IMR-90 (cell line): ENCODE data around the gene USP24. TPM values are rescaled to one million over a fixed set of nuclear protein-coding genes. Genes with fewer than 3 reads are reported as not detected.

Experiments used
- ATAC-seq: fragments of 200-7000 bp; cut with Tn5 transposase; 2 replicates; pipeline ENCODE4 v1.9.1; 2020; ENCODE audit warnings: low read depth, mild to moderate bottlenecking, moderate library complexity
- BruUV-seq: library from RNA; stranded (reverse); fragments of 400-500 nt; replicated peaks from 2 replicates; lab custom pipeline; 2021; lab: Mats Ljungman, UMichigan
- CTCF ChIA-PET: fragments of 300-600 bp; formaldehyde crosslinking; extraction: SDS; loops from one replicate; lab custom pipeline; 2021; ENCODE audit warnings: antibody characterized with exemption; lab: Yijun Ruan, JAX
- POLR2A ChIA-PET: fragments of 300-600 bp; sonication (Branson Sonifier 250); formaldehyde crosslinking; loops from one replicate; lab custom pipeline; 2022; ENCODE audit warnings: antibody characterized with exemption; ENCODE audit not compliant: unreplicated experiment; lab: Charles Lee
- DNase-seq: peaks from one replicate; pipeline ENCODE4 v3.0.0; 2013
- H2AFZ ChIP-seq: replicated peaks from 2 replicates; pipeline ENCODE3; 2013; ENCODE audit warnings: low read length, mild to moderate bottlenecking; ENCODE audit not compliant: poor library complexity
- H2AK5ac ChIP-seq: 2 replicates; pipeline ENCODE4 v1.6.1; 2013; ENCODE audit warnings: low read depth, low read length, inconsistent platforms
- H2AK9ac ChIP-seq: replicated peaks from 2 replicates; pipeline ENCODE3; 2013; ENCODE audit warnings: mild to moderate bottlenecking, low read depth, low read length, moderate library complexity; ENCODE audit not compliant: poor library complexity
- H2BK120ac ChIP-seq: 2 replicates; pipeline ENCODE4 v1.6.1; 2013; ENCODE audit warnings: low read depth, low read length, inconsistent platforms
- H2BK15ac ChIP-seq: 3 replicates; pipeline ENCODE4 v1.6.1; 2013; ENCODE audit warnings: low read depth, low read length, inconsistent platforms
- H2BK20ac ChIP-seq: 2 replicates; pipeline ENCODE4 v1.6.1; 2013; ENCODE audit warnings: low read depth, mild to moderate bottlenecking, inconsistent platforms, low read length, moderate library complexity
- H2BK5ac ChIP-seq: 2 replicates; pipeline ENCODE4 v1.6.1; 2013; ENCODE audit warnings: mild to moderate bottlenecking, low read depth, low read length, inconsistent platforms; ENCODE audit not compliant: poor library complexity, severe bottlenecking
- H3K14ac ChIP-seq: replicated peaks from 2 replicates; pipeline ENCODE4 v1.6.1; 2013; ENCODE audit warnings: low read depth, low read length, inconsistent platforms
- H3K18ac ChIP-seq: 2 replicates; pipeline ENCODE4 v1.6.1; 2013; ENCODE audit warnings: low read depth, low read length, control low read depth
- H3K23ac ChIP-seq: 2 replicates; pipeline ENCODE4 v1.6.1; 2013; ENCODE audit warnings: low read depth, low read length, inconsistent platforms
- H3K27ac ChIP-seq: 2 replicates; pipeline ENCODE4 v1.5.1; 2013; ENCODE audit warnings: mild to moderate bottlenecking, control low read depth, low read length; ENCODE audit not compliant: insufficient read depth
- H3K27me3 ChIP-seq: 2 replicates; pipeline ENCODE4 v1.6.1; 2013; ENCODE audit warnings: low read length; ENCODE audit not compliant: control insufficient read depth, insufficient read depth
- H3K36me3 ChIP-seq: 2 replicates; pipeline ENCODE4 v1.6.1; 2013; ENCODE audit warnings: low read length, mixed read lengths; ENCODE audit not compliant: control insufficient read depth, insufficient read depth
- H3K4ac ChIP-seq: 2 replicates; pipeline ENCODE4 v1.6.1; 2013; ENCODE audit warnings: low read depth, low read length, inconsistent platforms
- H3K4me1 ChIP-seq: 2 replicates; pipeline ENCODE4 v1.6.1; 2013; ENCODE audit warnings: low read length, mixed read lengths; ENCODE audit not compliant: control insufficient read depth, insufficient read depth
- H3K4me2 ChIP-seq: 2 replicates; pipeline ENCODE4 v1.6.1; 2013; ENCODE audit warnings: low read depth, mild to moderate bottlenecking, control low read depth, low read length, moderate library complexity
- H3K4me3 ChIP-seq: 2 replicates; pipeline ENCODE4 v1.5.1; 2013; ENCODE audit warnings: low read depth, mild to moderate bottlenecking, control low read depth, low read length, moderate library complexity; ENCODE audit not compliant: insufficient read depth
- H3K56ac ChIP-seq: 2 replicates; pipeline ENCODE4 v1.6.1; 2013; ENCODE audit warnings: low read length, inconsistent platforms; ENCODE audit not compliant: insufficient read depth; ENCODE audit errors: extremely low read depth
- H3K79me1 ChIP-seq, 2 experiments: 2 replicates each; pipeline ENCODE4 v1.6.1; 2013; ENCODE audit warnings: low read length in 2 of 2, inconsistent platforms in 1 of 2, low read depth in 1 of 2
- H3K9ac ChIP-seq: 2 replicates; pipeline ENCODE4 v1.6.1; 2013; ENCODE audit warnings: low read depth, low read length, control low read depth
- H3K9me1 ChIP-seq: 2 replicates; pipeline ENCODE4 v1.6.1; 2013; ENCODE audit warnings: low read length, inconsistent platforms; ENCODE audit not compliant: insufficient read depth
- H3K9me3 ChIP-seq: 2 replicates; pipeline ENCODE4 v1.6.1; 2013; ENCODE audit warnings: low read length; ENCODE audit not compliant: control insufficient read depth, insufficient read depth
- H4K20me1 ChIP-seq: 2 replicates; pipeline ENCODE4 v1.6.1; 2013; ENCODE audit warnings: low read length, inconsistent platforms; ENCODE audit not compliant: insufficient read depth
- H4K5ac ChIP-seq: 2 replicates; pipeline ENCODE4 v1.6.1; 2013; ENCODE audit warnings: mild to moderate bottlenecking, low read depth, low read length, control low read depth
- H4K8ac ChIP-seq, 2 experiments: 2 replicates each; pipeline ENCODE4 v1.6.1; 2013; ENCODE audit warnings: low read depth in 2 of 2, low read length in 2 of 2, control low read depth in 1 of 2, inconsistent platforms in 1 of 2
- H4K91ac ChIP-seq: 2 replicates; pipeline ENCODE4 v1.6.1; 2013; ENCODE audit warnings: low read depth, low read length, inconsistent platforms; ENCODE audit not compliant: insufficient read depth
- CEBPB ChIP-seq: IDR thresholded peaks from 2 replicates; pipeline ENCODE4 v1.6.1; 2012; ENCODE audit warnings: low read depth, low read length, improper control_type of control experiment
- WGBS, 2 experiments: methylation state at CpG; one replicate each; pipeline versions ENCODE4 v1.1.5 to v1.1.7; 2013; ENCODE audit warnings: missing lambda C conversion rate in 2 of 2; ENCODE audit not compliant: insufficient read length in 1 of 2; ENCODE audit errors: extremely low coverage in 2 of 2; 5-methylcytosine and 5-hydroxymethylcytosine counted together
- dilution Hi-C: fragments of 300-500 bp; cut with HindIII; formaldehyde crosslinking; loops from one replicate; pipeline ENCODE4 v1.14.3; 2018; ENCODE audit warnings: low sequenced_read_pairs; ENCODE audit not compliant: unreplicated experiment
- in situ Hi-C: fragments of 300-500 bp; cut with MboI; formaldehyde crosslinking; loops from 3 replicates; pipeline ENCODE4 v1.14.3; 2019; ENCODE audit warnings: low sequenced_read_pairs, inconsistent platforms, mixed read lengths
- intact Hi-C: fragments of 100-400 bp; cut with micrococcal nuclease; formaldehyde crosslinking; loops from 2 replicates; pipeline ENCODE4 v1.10.0; 2022
- polyA plus RNA-seq, 3 experiments: library from polyadenylated mRNA; depleted of rRNA; stranded (reverse); fragments of >200 nt; gene quantifications; 2 replicates each; pipeline ENCODE4 v1.2.3, GENCODE V29; 2012; ENCODE audit warnings: low replicate concordance in 1 of 3
- total RNA-seq: library from RNA; depleted of rRNA; stranded (reverse); fragments of >200 nt; gene quantifications from 2 replicates; pipeline ENCODE4 v1.2.3, GENCODE V29; 2012
- TF ChIP-seq, protein P1 (sequence below): conservative IDR thresholded peaks from 2 replicates; pipeline ENCODE4 v1.5.1; 2012; ENCODE audit warnings: mild to moderate bottlenecking, low read depth, low read length, improper control_type of control experiment

USP24 gene
- total and polyA plus RNA-seq, 2 of the 4 experiments (the other 2 are of a cell fraction) = 8.4 to 36.7 TPM

DNA sequence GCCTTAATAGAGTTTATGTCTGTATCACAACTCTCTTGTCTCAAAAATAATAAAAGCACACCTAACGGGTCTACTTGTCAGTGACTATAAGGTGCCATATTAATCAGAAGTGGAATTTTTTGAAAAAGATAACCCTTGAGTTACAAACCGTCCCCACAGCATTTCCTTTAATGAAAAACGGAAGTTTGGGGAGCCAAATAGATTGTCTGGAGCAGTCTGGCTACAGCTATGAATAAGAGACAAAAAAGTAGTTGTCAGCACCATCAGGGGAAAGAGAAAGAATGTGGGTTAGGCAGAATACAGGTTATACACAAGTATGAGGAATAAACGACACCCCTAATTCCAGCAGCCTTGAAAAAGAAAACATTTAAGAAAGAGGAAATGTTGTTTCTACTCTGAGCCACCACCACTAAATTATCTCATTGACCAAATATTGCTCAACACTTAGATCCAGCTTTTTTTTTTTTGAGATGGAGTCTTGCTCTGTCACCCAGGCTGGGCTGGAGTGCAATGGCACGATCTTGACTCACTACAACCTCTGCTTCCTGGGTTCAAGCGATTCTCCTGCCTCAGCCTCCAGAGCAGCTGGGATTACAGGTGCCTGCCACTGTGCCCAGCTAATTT is 29.4 kb upstream of the USP24 start:
- intact Hi-C loops = no loop called here
- Histone ChIP-seq H3K9me3 (no peaks in the 10 kb centered on the region), H3K9ac (no peak overlapping the region), H3K4me1 (peaks cover 2% of the 10 kb centered on the region; the same call in 1 of the 2 replicates), H3K56ac (no peak overlapping the region), H2BK15ac (no peak overlapping the region), H4K5ac (no peak overlapping the region), H3K4me2 (no peak overlapping the region), H3K4me3 (no peak overlapping the region), H2AK5ac (no peak overlapping the region), H3K79me1 (no peaks in the 10 kb centered on the region), H3K14ac (no peak overlapping the region), H3K4ac (no peak overlapping the region), H3K9me1 (no peaks in the 10 kb centered on the region; the same call in 1 of the 2 replicates), H4K20me1 (no peaks in the 10 kb centered on the region), H4K8ac (no peak overlapping the region), H3K36me3 (no peaks in the 10 kb centered on the region), H2BK120ac (no peak overlapping the region), H3K23ac (no peak overlapping the region), H2AK9ac (no peak overlapping the region), H3K18ac (no peak overlapping the region), H2BK5ac (no peak overlapping the region), H3K27me3 (no peaks in the 10 kb centered on the region), H3K27ac (no peak overlapping the region), H2BK20ac (no peak overlapping the region), H4K91ac (no peak overlapping the region), H2AFZ (no peak overlapping the region)
- TF ChIP-seq CEBPB = peak; percentile 90
- TF ChIP-seq, protein P1, sequence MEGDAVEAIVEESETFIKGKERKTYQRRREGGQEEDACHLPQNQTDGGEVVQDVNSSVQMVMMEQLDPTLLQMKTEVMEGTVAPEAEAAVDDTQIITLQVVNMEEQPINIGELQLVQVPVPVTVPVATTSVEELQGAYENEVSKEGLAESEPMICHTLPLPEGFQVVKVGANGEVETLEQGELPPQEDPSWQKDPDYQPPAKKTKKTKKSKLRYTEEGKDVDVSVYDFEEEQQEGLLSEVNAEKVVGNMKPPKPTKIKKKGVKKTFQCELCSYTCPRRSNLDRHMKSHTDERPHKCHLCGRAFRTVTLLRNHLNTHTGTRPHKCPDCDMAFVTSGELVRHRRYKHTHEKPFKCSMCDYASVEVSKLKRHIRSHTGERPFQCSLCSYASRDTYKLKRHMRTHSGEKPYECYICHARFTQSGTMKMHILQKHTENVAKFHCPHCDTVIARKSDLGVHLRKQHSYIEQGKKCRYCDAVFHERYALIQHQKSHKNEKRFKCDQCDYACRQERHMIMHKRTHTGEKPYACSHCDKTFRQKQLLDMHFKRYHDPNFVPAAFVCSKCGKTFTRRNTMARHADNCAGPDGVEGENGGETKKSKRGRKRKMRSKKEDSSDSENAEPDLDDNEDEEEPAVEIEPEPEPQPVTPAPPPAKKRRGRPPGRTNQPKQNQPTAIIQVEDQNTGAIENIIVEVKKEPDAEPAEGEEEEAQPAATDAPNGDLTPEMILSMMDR = no peak
- peak; percentile 53 for ATAC-seq
- POLR2A ChIA-PET = no interaction called here
- CTCF ChIA-PET = interaction anchor here (1.1 kb wide), 1 partner anchor 44 kb away, joined by 4 read pairs; no protein-coding TSS in a partner anchor
- peak; percentile 43 for DNase-seq
- dilution Hi-C loops = no loop called here
- in situ Hi-C loops = no loop called here
- BruUV-seq = no TSS peak
- WGBS, 2 experiments = no CpG with 5 or more reads among the region's 6 CpGs
